CD4-positive, alpha-beta memory T cell (primary cell): ENCODE data around the gene SLC22A23. TPM values are rescaled to one million over a fixed set of nuclear protein-coding genes. Genes with fewer than 3 reads are reported as not detected.

ENCODE experiments used
- CTCF ChIA-PET: fragments of 350-600 bp; sonication (Branson Sonifier 250); formaldehyde crosslinking; loops from one replicate; lab custom pipeline; 2021; ENCODE audit warnings: inconsistent platforms; ENCODE audit not compliant: partially characterized antibody; lab: Charles Lee
- POLR2A ChIA-PET: fragments of 350-600 bp; sonication (Branson Sonifier 250); formaldehyde crosslinking; loops from one replicate; lab custom pipeline; 2021; ENCODE audit not compliant: partially characterized antibody; lab: Charles Lee
- DNase-seq, 5 donors: peaks; one replicate each; pipeline versions ENCODE4 v3.0.0 to v3.0.0-alpha.2; 2020 to 2022; ENCODE audit warnings: mixed read lengths in 1 of 5
- H3K27ac ChIP-seq: one replicate; pipeline ENCODE4 v1.7.0; 2013; ENCODE audit warnings: low read depth, low read length
- H3K27me3 ChIP-seq: 2 replicates; pipeline ENCODE4 v1.7.0; 2013; ENCODE audit warnings: mild to moderate bottlenecking, low read length, moderate library complexity; ENCODE audit not compliant: insufficient read depth
- H3K36me3 ChIP-seq: 2 replicates; pipeline ENCODE4 v1.7.0; 2013; ENCODE audit warnings: mild to moderate bottlenecking, low read length, moderate library complexity; ENCODE audit not compliant: insufficient read depth
- H3K4me1 ChIP-seq: 2 replicates; pipeline ENCODE4 v1.7.0; 2013; ENCODE audit warnings: mild to moderate bottlenecking, low read length, moderate library complexity; ENCODE audit not compliant: insufficient read depth
- H3K4me3 ChIP-seq, 2 donors: one replicate each; pipeline ENCODE4 v1.7.0; 2013; ENCODE audit warnings: low read length in 2 of 2, mild to moderate bottlenecking in 1 of 2
- H3K9me3 ChIP-seq, 2 donors: one replicate each; pipeline ENCODE4 v1.7.0; 2013; ENCODE audit warnings: low read length in 2 of 2, control low read depth in 1 of 2; ENCODE audit not compliant: control insufficient read depth in 1 of 2
- H3K27ac Mint-ChIP-seq, 7 donors: one replicate each; pipeline ENCODE4 v1.8.0; 2020 to 2021; ENCODE audit warnings: mixed read lengths in 7 of 7, mild to moderate bottlenecking in 6 of 7, inconsistent platforms in 3 of 7, moderate library complexity in 3 of 7
- H3K27me3 Mint-ChIP-seq, 2 donors: one replicate each; pipeline ENCODE4 v1.8.0; 2020 to 2021; ENCODE audit warnings: mixed read lengths in 2 of 2
- H3K36me3 Mint-ChIP-seq, 2 donors: one replicate each; pipeline ENCODE4 v1.8.0; 2020 to 2021; ENCODE audit warnings: mixed read lengths in 2 of 2, inconsistent platforms in 1 of 2, mild to moderate bottlenecking in 1 of 2
- H3K4me1 Mint-ChIP-seq, 4 donors: one replicate each; pipeline ENCODE4 v1.8.0; 2020 to 2021; ENCODE audit warnings: mixed read lengths in 4 of 4, mild to moderate bottlenecking in 1 of 4
- H3K4me3 Mint-ChIP-seq, 8 donors: one replicate each; pipeline ENCODE4 v1.8.0; 2020 to 2021; ENCODE audit warnings: mixed read lengths in 8 of 8, mild to moderate bottlenecking in 7 of 8, moderate library complexity in 6 of 8, inconsistent platforms in 3 of 8
- H3K9me3 Mint-ChIP-seq, 8 donors: one replicate each; pipeline ENCODE4 v1.8.0; 2020 to 2021; ENCODE audit warnings: mixed read lengths in 8 of 8, mild to moderate bottlenecking in 5 of 8, inconsistent platforms in 3 of 8, moderate library complexity in 1 of 8
- intact Hi-C: fragments of 100-400 bp; cut with micrococcal nuclease; formaldehyde crosslinking; loops from one replicate; pipeline ENCODE4 v1.15.1; 2023
- polyA plus RNA-seq, 2 donors: library from polyadenylated mRNA; unstranded; fragments of 300-500 nt; fragmentation: Illumina TruSeq; gene quantifications; one replicate each; pipeline ENCODE4 v1.2.3, GENCODE V29; 2021
- total RNA-seq, 2 experiments: library from RNA; stranded (reverse); gene quantifications; one replicate each; pipeline ENCODE4 v1.2.3, GENCODE V29; 2021

Gene SLC22A23
- total and polyA plus RNA-seq, 4 experiments from 2014 or later = 0.32 to 12.5 (median 5.7) TPM

- H3K27ac Mint-ChIP-seq = peak overlapping the region in 1 of 7 donors; percentile 25
- CTCF ChIA-PET = interaction anchor here (1.2 kb wide), 1 partner anchor 32 kb away, joined by 4 read pairs; no protein-coding TSS in a partner anchor
- POLR2A ChIA-PET = no interaction called here
Measured at GRCh38 chr6:3447005-3447404, 9.8 kb downstream of the SLC22A23 start.

GRCh38 chr6:3446184-3446583 is 10.7 kb downstream of the SLC22A23 start:
- peaks cover 9 to 21% (median 17%) of the 10 kb centered on the region in 4 donors for H3K4me1 Mint-ChIP-seq
- H3K9me3 Mint-ChIP-seq = peaks cover 0 to 3% (median 0%) of the 10 kb centered on the region in 8 donors
- Histone ChIP-seq H3K9me3 (no peaks in the 10 kb centered on the region), H3K4me1 (peaks cover 10% of the 10 kb centered on the region), H3K4me3 (no peak overlapping the region), H3K27me3 (no peaks in the 10 kb centered on the region), H3K36me3 (no peaks in the 10 kb centered on the region), H3K27ac (no peak overlapping the region)
- intact Hi-C loops = no loop called here
- H3K36me3 Mint-ChIP-seq = peaks cover 0 to 7% of the 10 kb centered on the region in 2 donors
- POLR2A ChIA-PET = no interaction called here
- no peak overlapping the region for H3K4me3 Mint-ChIP-seq
- H3K27ac Mint-ChIP-seq = peak overlapping the region in 1 of 7 donors; percentile 63
- DNase-seq = no peak
- H3K27me3 Mint-ChIP-seq = peaks cover 0 to 1% of the 10 kb centered on the region in 2 donors
- CTCF ChIA-PET = no interaction called here

More at GRCh38 chr6:3447005-3447404, 9.8 kb downstream of the SLC22A23 start:
- DNase-seq = no peak
- H3K27ac ChIP-seq = no peak overlapping the region
- Mint-ChIP-seq H3K36me3 (peaks cover 0 to 7% of the 10 kb centered on the region in 2 donors), H3K4me3 (no peak overlapping the region), H3K4me1 (peaks cover 14 to 28% (median 16%) of the 10 kb centered on the region in 4 donors), H3K9me3 (peaks cover 0 to 3% (median 0%) of the 10 kb centered on the region in 8 donors), H3K27me3 (peaks cover 0 to 1% of the 10 kb centered on the region in 2 donors)
- no peak overlapping the region for H3K4me3 ChIP-seq
- no peaks in the 10 kb centered on the region for H3K27me3 ChIP-seq
- no peaks in the 10 kb centered on the region for H3K36me3 ChIP-seq
- intact Hi-C loops = no loop called here
- no peaks in the 10 kb centered on the region for H3K9me3 ChIP-seq
- peaks cover 10% of the 10 kb centered on the region for H3K4me1 ChIP-seq

- Mint-ChIP-seq H3K36me3 (peaks cover 0 to 3% of the 10 kb centered on the region in 2 donors), H3K4me3 (no peak overlapping the region), H3K27me3 (peaks cover 0 to 1% of the 10 kb centered on the region in 2 donors), H3K4me1 (peaks cover 5 to 16% (median 14%) of the 10 kb centered on the region in 4 donors), H3K9me3 (peaks cover 0 to 3% (median 0%) of the 10 kb centered on the region in 8 donors), H3K27ac (no peak overlapping the region)
- DNase-seq = no peak
- H3K36me3 ChIP-seq = no peaks in the 10 kb centered on the region
- no peaks in the 10 kb centered on the region for H3K9me3 ChIP-seq
- no peak overlapping the region for H3K4me3 ChIP-seq
- no peaks in the 10 kb centered on the region for H3K27me3 ChIP-seq
- ChIA-PET CTCF (interaction anchor here (1.7 kb wide), 1 partner anchor 34 kb away, joined by 5 read pairs; no protein-coding TSS in a partner anchor), POLR2A (no interaction called here)
- no peak overlapping the region for H3K27ac ChIP-seq
- H3K4me1 ChIP-seq = peaks cover 7% of the 10 kb centered on the region
- intact Hi-C loops = no loop called here
Measured at GRCh38 chr6:3444276-3445088, 12.4 kb downstream of the SLC22A23 start.

- Histone ChIP-seq H3K27me3 (no peaks in the 10 kb centered on the region), H3K9me3 (no peaks in the 10 kb centered on the region), H3K4me3 (no peak overlapping the region), H3K27ac (no peak overlapping the region), H3K4me1 (no peaks in the 10 kb centered on the region), H3K36me3 (no peaks in the 10 kb centered on the region)
- intact Hi-C loops = no loop called here
- H3K27me3 Mint-ChIP-seq = peaks cover 0 to 1% of the 10 kb centered on the region in 2 donors
- no peak overlapping the region for H3K4me3 Mint-ChIP-seq
- peaks cover 0 to 10% (median 4%) of the 10 kb centered on the region in 4 donors for H3K4me1 Mint-ChIP-seq
- ChIA-PET CTCF (no interaction called here), POLR2A (no interaction called here)
- peak overlapping the region in 1 of 7 donors; percentile 31 for H3K27ac Mint-ChIP-seq
- H3K9me3 Mint-ChIP-seq = peaks cover 0 to 3% (median 0%) of the 10 kb centered on the region in 8 donors
- no peak for DNase-seq
- peaks cover 0 to 3% of the 10 kb centered on the region in 2 donors for H3K36me3 Mint-ChIP-seq
Measured at GRCh38 chr6:3443221-3443515, 13.7 kb downstream of the SLC22A23 start.

GRCh38 chr6:3442431-3443220 is 14.2 kb downstream of the SLC22A23 start:
- peak overlapping the region in 2 of 7 donors; percentile 31 for H3K27ac Mint-ChIP-seq
- H3K9me3 ChIP-seq = no peaks in the 10 kb centered on the region
- DNase-seq = no peak
- intact Hi-C loops = no loop called here
- peaks cover 0 to 1% of the 10 kb centered on the region in 2 donors for H3K27me3 Mint-ChIP-seq
- no peaks in the 10 kb centered on the region for H3K27me3 ChIP-seq
- POLR2A ChIA-PET = no interaction called here
- peaks cover 0 to 3% of the 10 kb centered on the region in 2 donors for H3K36me3 Mint-ChIP-seq
- no peak overlapping the region for H3K27ac ChIP-seq
- CTCF ChIA-PET = interaction anchor here (0.8 kb wide), 1 partner anchor 19 kb away, joined by 3 read pairs; no protein-coding TSS in a partner anchor
- H3K4me1 ChIP-seq = no peaks in the 10 kb centered on the region
- peaks cover 0 to 3% (median 0%) of the 10 kb centered on the region in 8 donors for H3K9me3 Mint-ChIP-seq
- no peaks in the 10 kb centered on the region for H3K36me3 ChIP-seq
- H3K4me1 Mint-ChIP-seq = peaks cover 0 to 12% (median 4%) of the 10 kb centered on the region in 4 donors
- H3K4me3 Mint-ChIP-seq = no peak overlapping the region
- no peak overlapping the region for H3K4me3 ChIP-seq

- Histone ChIP-seq H3K36me3 (no peaks in the 10 kb centered on the region), H3K4me3 (no peak overlapping the region), H3K4me1 (no peaks in the 10 kb centered on the region), H3K27me3 (no peaks in the 10 kb centered on the region), H3K9me3 (no peaks in the 10 kb centered on the region), H3K27ac (no peak overlapping the region)
- peaks cover 0 to 8% (median under 1%) of the 10 kb centered on the region in 4 donors for H3K4me1 Mint-ChIP-seq
- no peak overlapping the region for H3K4me3 Mint-ChIP-seq
- no peaks in the 10 kb centered on the region for H3K9me3 Mint-ChIP-seq
- ChIA-PET POLR2A (no interaction called here), CTCF (no interaction called here)
- intact Hi-C loops = no loop called here
- peak overlapping the region in 2 of 7 donors; percentile 42 to 86 for H3K27ac Mint-ChIP-seq
- no peak for DNase-seq
- H3K27me3 Mint-ChIP-seq = no peaks in the 10 kb centered on the region
- peaks cover 2 to 8% of the 10 kb centered on the region in 2 donors for H3K36me3 Mint-ChIP-seq
Measured at GRCh38 chr6:3440911-3441310, 15.9 kb downstream of the SLC22A23 start.

GRCh38 chr6:3439961-3440360 is 16.9 kb downstream of the SLC22A23 start:
- Mint-ChIP-seq H3K27ac (peak overlapping the region in 1 of 7 donors; percentile 90), H3K36me3 (peaks cover 2 to 5% of the 10 kb centered on the region in 2 donors), H3K27me3 (no peaks in the 10 kb centered on the region), H3K9me3 (no peaks in the 10 kb centered on the region), H3K4me1 (peaks cover 0 to 9% (median 2%) of the 10 kb centered on the region in 4 donors), H3K4me3 (peak overlapping the region in 1 of 8 donors; percentile 2)
- POLR2A ChIA-PET = no interaction called here
- DNase-seq = no peak
- no peak overlapping the region for H3K4me3 ChIP-seq
- H3K36me3 ChIP-seq = no peaks in the 10 kb centered on the region
- intact Hi-C loops = no loop called here
- CTCF ChIA-PET = no interaction called here
- no peak overlapping the region for H3K27ac ChIP-seq
- H3K4me1 ChIP-seq = no peaks in the 10 kb centered on the region
- H3K27me3 ChIP-seq = no peaks in the 10 kb centered on the region
- H3K9me3 ChIP-seq = no peaks in the 10 kb centered on the region
